Colonic mucosa (tissue), 4 donors: Measurements from ENCODE around the gene EPHB2. TPM values are rescaled to one million over a fixed set of nuclear protein-coding genes. Genes with fewer than 3 reads are reported as not detected.

Experiments
- DNase-seq: peaks from one replicate; pipeline ENCODE4 v3.0.0-alpha.2; 2020
- H3K27ac ChIP-seq: fragments of 200-600 bp; one replicate; pipeline ENCODE4 v1.8.0; 2021
- H3K27me3 ChIP-seq: fragments of 200-600 bp; one replicate; pipeline ENCODE4 v1.8.0; 2021
- H3K36me3 ChIP-seq: fragments of 200-600 bp; one replicate; pipeline ENCODE4 v1.8.0; 2021
- H3K4me1 ChIP-seq: fragments of 200-600 bp; one replicate; pipeline ENCODE4 v1.8.0; 2021; ENCODE audit warnings: mild to moderate bottlenecking
- H3K4me3 ChIP-seq: fragments of 200-600 bp; one replicate; pipeline ENCODE4 v1.8.0; 2021
- H3K9ac ChIP-seq, 2 donors: one replicate each; pipeline ENCODE4 v1.7.0; 2013; ENCODE audit warnings: control low read depth in 2 of 2, low read depth in 2 of 2, low read length in 2 of 2
- H3K9me3 ChIP-seq: fragments of 200-600 bp; one replicate; pipeline ENCODE4 v1.8.0; 2021
- intact Hi-C: fragments of 100-400 bp; cut with DNase I; formaldehyde crosslinking; loops from one replicate; pipeline ENCODE4 v1.14.1; 2022
- total RNA-seq, 2 donors: library from RNA; stranded (reverse); fragmentation: NEBNext Ultra II Directional in 1 of 2; extraction: Animal tissue kit (Norgen Biotek cat#: 25700) in 1 of 2; gene quantifications; one replicate each; pipeline ENCODE4 v1.2.1, GENCODE V29; 2021
- TF ChIP-seq, protein P1 (sequence below): fragments of 200-600 bp; IDR thresholded peaks from one replicate; pipeline ENCODE4 v1.8.0; 2022; ENCODE audit warnings: antibody characterized with exemption, mild to moderate bottlenecking
- donor health status: healthy.
- donor health status: DM: no; HTN: no; CAD: no.
- donor health status: DM: no; HTN: no; CAD: no.

EPHB2 gene
- total RNA-seq, 2 donors from 2014 or later = 71.9 to 150 TPM

DNA sequence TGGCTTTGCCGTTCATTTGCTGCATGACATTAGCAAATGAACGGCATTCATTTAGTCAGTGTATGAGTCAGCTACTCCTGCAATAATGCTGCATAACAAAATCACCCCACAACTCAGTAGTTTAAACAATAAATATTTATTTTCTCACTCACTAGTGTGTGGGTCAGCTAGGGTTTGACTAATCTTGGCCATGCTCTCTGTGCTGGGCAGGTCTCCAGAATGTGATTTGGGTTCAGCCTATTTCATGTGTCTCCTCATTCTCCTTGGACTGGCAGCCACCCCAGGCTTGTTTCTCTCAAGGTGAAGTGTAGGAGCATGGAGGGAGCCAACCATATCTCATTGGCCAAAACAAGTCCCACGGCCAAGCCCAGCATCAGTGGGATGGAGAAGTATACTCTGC lies 157.7 kb downstream of the EPHB2 start:
- no peaks in the 10 kb centered on the region for H3K27me3 ChIP-seq

DNA sequence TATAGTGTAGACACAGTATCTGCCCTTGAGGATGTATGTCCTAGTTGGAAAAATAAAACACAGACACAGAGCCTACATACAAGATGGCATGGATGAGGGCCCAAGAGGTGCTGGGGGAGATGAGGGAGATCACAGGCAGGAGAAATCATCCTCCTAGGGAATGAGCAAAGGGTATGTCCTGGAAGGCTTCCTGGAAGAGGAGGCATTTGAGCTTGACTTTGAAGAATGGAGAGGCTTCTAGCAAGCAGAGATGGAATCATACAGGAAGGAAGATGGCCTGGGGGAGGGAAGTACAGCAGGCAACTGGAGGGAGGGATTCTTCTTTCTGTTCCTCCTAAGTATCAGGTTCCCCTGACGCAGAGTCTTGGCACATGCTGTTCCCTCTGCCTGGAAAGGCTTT lies 158.7 kb downstream of the EPHB2 start:
- no peaks in the 10 kb centered on the region for H3K36me3 ChIP-seq
- no peaks in the 10 kb centered on the region for H3K4me1 ChIP-seq
- no peak overlapping the region for H3K27ac ChIP-seq
- intact Hi-C loops = loop anchor here (10.0 kb wide), 1 partner anchor 195 kb away; no protein-coding TSS in a partner anchor
- TF ChIP-seq, protein P1, sequence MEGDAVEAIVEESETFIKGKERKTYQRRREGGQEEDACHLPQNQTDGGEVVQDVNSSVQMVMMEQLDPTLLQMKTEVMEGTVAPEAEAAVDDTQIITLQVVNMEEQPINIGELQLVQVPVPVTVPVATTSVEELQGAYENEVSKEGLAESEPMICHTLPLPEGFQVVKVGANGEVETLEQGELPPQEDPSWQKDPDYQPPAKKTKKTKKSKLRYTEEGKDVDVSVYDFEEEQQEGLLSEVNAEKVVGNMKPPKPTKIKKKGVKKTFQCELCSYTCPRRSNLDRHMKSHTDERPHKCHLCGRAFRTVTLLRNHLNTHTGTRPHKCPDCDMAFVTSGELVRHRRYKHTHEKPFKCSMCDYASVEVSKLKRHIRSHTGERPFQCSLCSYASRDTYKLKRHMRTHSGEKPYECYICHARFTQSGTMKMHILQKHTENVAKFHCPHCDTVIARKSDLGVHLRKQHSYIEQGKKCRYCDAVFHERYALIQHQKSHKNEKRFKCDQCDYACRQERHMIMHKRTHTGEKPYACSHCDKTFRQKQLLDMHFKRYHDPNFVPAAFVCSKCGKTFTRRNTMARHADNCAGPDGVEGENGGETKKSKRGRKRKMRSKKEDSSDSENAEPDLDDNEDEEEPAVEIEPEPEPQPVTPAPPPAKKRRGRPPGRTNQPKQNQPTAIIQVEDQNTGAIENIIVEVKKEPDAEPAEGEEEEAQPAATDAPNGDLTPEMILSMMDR = no peak
- no peak overlapping the region for H3K4me3 ChIP-seq
- no peak overlapping the region for H3K9ac ChIP-seq
- DNase-seq = no peak
- no peaks in the 10 kb centered on the region for H3K27me3 ChIP-seq
- no peaks in the 10 kb centered on the region for H3K9me3 ChIP-seq

More for the DNA sequence above, 157.7 kb downstream of the EPHB2 start:
- no peak overlapping the region for H3K4me3 ChIP-seq
- no peaks in the 10 kb centered on the region for H3K36me3 ChIP-seq
- no peak overlapping the region for H3K9ac ChIP-seq
- H3K4me1 ChIP-seq = no peaks in the 10 kb centered on the region
- intact Hi-C loops = loop anchor here (10.0 kb wide), 1 partner anchor 194 kb away; no protein-coding TSS in a partner anchor
- no peaks in the 10 kb centered on the region for H3K9me3 ChIP-seq
- TF ChIP-seq, protein P1 = no peak
- no peak overlapping the region for H3K27ac ChIP-seq
- no peak for DNase-seq

DNA sequence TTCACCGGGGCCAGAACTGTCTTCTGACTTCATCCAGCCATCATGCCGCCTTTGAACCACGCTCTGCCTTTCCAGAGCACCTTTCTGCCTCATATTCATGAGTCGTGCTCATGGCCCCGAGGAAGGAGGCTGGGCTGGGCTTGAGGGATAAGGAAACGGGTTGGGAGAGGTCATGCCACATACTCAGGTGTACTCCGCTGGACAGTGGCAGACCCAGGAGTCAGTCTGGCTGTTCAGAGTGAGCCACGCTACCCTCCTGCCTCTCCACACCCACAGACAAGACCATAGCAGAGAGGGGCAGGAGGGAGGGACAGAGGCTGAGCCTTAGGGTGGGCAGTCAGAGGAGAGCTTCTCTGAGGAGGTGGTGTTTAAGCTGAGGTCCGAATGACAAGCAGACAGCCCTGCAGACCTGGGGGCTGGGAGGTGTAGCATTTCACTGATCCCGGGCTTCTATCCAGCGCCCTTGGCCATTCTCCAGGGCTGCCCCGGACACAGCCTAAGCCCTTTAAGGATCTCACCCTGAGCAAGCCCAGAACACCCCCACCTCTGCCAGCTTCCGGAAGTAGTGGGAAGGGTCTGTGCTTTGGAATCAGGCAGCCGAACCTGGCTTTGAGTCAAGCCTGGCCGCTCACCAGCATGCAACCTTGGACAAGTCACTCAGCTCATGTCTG lies 159.7 kb downstream of the EPHB2 start:
- DNase-seq = no peak
- H3K4me1 ChIP-seq = no peaks in the 10 kb centered on the region
- H3K4me3 ChIP-seq = no peak overlapping the region
- no peak overlapping the region for H3K27ac ChIP-seq
- intact Hi-C loops = no loop called here
- TF ChIP-seq, protein P1 = no peak
- no peaks in the 10 kb centered on the region for H3K9me3 ChIP-seq
- no peak overlapping the region for H3K9ac ChIP-seq
- H3K27me3 ChIP-seq = no peaks in the 10 kb centered on the region
- no peaks in the 10 kb centered on the region for H3K36me3 ChIP-seq

DNA sequence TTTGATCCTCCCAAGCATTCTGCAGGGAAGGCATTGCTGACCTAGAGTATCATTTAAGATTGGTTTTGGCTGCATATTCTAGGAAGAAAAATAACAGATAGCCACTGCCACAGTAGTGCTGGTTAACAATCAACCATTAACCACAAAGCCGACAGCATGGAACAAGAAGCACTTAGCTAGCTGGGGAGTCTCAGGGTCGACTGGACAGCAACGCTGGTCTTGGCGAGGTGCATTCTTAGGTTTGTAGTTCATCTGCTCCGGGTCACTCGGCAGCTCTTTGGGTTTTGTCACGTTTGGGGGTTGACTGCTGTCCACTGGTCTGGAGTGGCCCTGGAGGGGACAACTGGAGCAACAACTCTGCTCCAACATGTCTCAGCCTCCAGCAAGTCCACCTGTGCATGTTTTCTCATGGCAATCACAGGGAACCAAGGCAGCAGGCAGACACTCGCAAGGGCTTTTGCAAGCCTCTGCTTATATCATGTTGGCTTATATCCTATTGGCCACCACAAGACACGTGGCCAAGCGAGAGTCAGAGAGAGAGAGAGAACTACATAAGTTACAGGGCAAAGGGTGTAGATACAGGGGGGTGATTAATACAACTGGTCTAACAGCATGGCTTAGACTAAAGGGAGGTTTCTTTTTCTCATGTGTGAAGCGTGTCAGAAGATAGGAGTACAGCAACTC lies 162.5 kb downstream of the EPHB2 start:
- no peaks in the 10 kb centered on the region for H3K4me1 ChIP-seq

DNA sequence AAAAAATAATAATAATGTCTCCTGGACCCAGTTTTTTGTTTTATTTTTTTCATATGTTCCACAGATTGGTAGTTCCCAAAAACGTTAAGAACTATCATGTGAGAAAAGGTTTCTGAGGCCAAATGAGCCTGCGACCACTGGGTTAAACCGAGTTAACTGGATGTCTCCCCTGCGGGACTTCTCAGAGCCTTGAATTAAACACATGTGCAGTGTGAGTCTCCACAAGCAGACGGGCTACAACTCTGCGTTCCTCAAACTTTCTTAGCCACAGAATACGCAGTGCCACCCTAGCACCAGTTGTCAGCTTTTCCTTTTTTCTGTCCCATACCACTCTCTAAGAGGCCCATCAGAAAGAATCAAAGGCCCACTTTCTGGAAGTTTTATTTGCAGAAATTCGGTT lies 164.1 kb downstream of the EPHB2 start:
- Histone ChIP-seq H3K27me3 (no peaks in the 10 kb centered on the region), H3K4me1 (no peaks in the 10 kb centered on the region), H3K36me3 (no peaks in the 10 kb centered on the region), H3K9me3 (no peaks in the 10 kb centered on the region), H3K9ac (no peak overlapping the region), H3K4me3 (no peak overlapping the region), H3K27ac (no peak overlapping the region)
- TF ChIP-seq, protein P1 = no peak
- intact Hi-C loops = no loop called here
- DNase-seq = no peak

More for the DNA sequence above, 162.5 kb downstream of the EPHB2 start:
- H3K4me3 ChIP-seq = no peak overlapping the region
- intact Hi-C loops = no loop called here
- H3K36me3 ChIP-seq = no peaks in the 10 kb centered on the region
- H3K27me3 ChIP-seq = no peaks in the 10 kb centered on the region
- H3K9me3 ChIP-seq = no peaks in the 10 kb centered on the region
- TF ChIP-seq, protein P1 = no peak
- DNase-seq = no peak
- no peak overlapping the region for H3K27ac ChIP-seq
- H3K9ac ChIP-seq = no peak overlapping the region
